Stimulated activated CD8-positive, alpha-beta memory T cell treated with anti-CD3 and anti-CD28 coated beads, Interleukin-4, amount 100 ng/mL, for 24 hours (primary cell): ENCODE results near the gene TIMM10B.
"Not testable (repeated sequence)": the region's sequence is repeated elsewhere in the genome, so short reads cannot be mapped to it uniquely, and the experiment has no call there.

Source experiments
- DNase-seq: peaks from one replicate; pipeline ENCODE4 v3.0.0-alpha.2; 2020; ENCODE audit warnings: low read depth

Gene TIMM10B

DNA sequence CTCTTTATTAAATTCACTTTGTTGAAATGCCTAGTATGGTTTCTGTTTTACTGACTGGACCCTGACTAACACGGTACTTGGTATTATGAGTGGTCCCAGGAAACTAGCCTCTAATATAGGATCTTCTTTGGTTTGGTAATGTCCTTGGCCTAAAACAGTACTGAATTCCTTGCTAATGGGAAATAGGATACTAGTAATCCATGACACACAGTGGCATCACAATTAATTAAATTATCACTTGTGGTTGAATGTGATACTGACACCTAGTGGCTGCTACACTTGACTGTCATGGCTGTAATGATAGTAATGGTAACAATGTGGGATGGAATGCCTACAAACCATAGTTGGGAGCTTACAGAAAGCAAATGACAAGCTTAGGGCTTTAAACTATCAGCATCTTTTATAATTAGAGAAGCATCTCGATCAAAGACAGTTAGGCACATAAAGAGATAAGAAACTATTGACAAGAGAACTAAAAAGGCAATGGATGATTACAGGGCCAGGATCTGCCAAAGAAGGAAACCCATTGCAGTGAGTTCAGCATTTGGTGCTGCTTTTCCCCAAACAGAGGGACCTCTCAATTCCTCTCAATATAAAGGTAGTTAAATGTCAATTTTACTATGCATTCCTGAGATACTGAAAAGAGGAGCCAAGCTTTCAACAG lies 24.4 kb downstream of the TIMM10B start:
- DNase-seq, result no peak

DNA sequence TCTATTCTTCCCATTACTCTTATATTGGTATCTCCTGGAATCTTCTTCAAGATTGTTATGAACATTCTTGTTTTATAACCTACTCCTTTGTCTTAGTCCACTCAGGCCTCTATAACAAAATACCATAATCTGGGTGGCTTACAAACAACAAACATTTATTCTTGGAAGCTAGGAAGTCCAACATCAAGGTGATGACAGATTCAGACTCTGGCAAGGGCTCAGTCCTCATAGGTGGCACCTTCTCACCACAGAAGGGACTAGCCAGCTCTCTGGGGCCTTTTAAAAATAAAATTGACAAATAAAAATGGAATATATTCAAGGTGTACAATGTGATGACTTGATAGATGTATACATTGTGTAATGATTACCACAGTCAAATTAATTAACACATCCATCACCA lies 35.6 kb downstream of the TIMM10B start:
- DNase-seq, result no peak

DNA sequence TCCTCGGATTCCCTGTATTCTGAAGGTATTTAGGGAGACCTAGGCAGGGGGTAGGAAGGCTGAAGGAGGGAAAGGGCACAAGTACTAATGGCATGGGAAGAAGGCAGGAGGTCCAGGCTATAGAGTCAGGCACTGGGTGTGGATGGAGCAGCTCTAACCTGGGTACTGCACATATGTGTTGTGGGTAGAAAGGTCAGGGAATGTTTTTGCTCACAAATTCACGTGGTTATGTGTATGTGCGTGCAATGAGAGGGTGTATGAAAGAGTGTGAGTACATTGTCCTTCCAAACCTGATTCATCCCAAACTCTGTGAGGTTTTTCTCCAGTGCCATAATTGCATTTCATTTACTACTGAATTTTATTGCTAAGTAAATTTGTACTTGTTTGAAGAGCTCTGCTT lies 39.0 kb downstream of the TIMM10B start:
- no peak for DNase-seq

DNA sequence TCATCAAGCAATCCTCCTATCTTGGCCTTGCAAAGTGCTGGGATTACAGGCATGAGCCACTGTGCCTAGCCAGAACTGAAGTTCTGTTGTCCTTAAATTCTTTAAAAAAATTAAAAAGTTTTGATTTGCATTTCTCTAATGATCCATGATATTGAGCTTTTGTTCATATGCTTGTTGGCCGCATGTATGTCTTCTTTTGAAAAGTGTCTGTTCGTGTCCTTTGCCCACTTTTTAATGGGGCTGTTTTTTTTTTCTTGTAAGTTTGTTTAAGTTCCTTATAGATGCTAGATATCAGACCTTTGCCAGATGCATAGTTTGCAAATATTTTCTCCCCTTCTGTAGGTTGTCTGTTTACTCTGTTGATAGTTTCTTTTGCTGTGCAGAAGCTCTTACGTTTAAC lies 40.6 kb downstream of the TIMM10B start:
- not testable (repeated sequence) for DNase-seq

DNA sequence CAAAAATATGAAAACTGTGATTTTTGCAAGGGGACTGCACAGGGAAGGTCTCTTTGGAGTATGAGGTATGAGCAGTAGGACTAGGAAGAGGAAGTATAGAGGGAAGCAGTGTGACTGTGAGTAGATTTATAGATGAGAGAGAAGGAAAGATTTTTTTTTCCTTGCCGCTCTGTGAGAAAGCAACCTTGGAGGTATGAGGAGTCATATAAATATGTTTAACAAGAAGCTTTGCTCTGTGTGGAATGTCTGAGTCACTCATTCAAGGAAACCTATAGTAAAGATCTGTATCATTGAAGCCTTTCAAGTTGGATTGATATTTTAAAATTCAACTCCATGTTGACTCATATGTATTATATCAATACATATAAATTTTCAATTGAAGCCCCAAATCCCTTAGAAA lies 42.0 kb downstream of the TIMM10B start:
- no peak for DNase-seq

DNA sequence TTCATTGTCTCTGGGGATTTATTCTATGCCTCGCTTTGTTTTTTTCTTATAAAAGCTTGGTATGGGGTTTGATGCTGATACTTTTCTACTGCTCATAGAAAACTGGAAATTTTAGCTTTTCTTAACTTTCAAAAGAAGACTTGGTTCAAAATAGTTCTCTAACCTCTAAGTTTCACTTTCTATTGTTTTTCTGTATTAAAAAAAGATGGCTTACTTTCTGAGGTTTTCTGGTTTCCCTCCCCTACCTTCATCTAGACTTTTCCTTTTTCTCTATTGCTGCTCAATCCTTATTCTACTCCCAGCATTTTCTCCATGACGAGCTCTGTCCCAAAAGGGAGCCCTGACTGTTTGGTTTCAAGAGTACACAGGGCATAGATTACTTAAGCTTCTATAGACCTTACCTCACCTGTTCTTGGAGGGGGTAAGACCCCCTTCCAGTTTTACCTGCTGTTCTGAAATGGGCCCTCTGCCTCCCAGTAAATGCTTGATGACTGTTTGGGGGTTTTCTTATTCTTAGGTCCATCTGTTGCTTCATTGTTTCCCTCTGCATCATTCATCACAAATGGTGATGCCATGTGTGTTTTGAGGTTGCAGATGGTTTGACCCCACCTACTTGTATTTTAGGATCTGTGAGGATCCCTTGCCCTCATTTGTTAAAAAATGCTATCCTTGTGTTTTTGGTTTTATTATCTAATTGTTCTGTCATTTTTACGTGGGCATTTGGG lies 45.3 kb downstream of the TIMM10B start:
- no peak for DNase-seq

DNA sequence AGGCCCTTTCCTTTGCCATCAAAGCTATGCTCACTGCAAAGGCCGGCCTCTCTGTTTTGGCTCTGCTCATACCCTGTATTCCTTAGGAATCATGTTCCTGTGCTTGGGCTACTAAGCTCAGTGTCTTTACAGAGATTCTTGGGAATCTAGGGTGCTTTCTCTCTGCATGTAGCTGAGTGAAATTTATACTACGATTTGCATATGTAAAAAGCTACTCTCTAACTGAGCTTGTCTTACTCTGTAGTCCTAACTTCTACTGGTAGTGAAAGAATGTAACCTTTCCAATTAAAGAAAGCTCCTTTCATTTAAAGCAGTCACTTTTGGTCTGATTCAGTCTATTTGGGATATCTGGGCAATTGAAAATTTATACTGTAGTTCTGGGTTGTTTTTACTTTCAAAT lies 48.0 kb downstream of the TIMM10B start:
- DNase-seq, result no peak

DNA sequence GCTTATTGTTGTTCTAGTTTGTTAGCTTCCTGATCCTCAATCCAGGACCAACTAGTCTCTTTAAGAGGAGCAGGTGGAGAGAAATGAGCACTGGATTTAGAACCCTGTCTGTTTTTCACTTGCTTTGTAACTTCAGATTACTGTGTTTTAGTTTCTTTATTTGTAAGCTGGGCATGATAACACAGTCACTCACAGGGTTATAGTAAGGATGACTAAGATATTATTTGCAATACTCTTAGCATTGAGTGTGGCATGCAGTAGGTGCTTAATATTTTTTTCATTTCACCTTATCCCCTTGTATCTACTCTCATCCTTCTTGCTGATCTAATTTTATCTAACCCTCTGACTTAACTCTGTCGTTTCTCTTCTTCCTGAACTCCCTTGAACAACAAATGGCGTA lies 49.5 kb downstream of the TIMM10B start:
- no peak for DNase-seq

DNA sequence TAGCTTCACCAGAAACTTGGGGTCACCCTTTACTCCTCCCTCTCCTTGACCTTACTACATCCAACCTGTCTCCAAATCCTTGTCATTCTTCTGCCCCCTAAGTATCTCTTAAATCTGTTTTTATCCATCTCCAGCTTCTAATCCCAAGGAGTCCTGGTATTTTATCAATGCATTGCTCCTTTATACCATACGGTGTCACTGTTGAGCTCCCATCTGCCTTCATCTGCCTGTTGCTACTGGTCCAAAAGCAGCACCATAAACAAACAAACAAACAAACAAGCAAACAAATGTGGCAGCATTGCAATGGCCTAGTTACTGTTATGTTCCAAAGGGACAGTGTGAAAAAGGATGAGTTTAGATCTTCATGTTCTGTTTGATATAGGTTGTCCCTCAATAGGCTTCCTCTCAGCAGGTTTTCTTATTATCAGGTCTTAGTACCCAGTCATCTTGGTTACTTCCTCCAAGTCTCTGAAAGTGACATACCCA lies 50.0 kb downstream of the TIMM10B start:
- DNase-seq, result no peak
